ENCODE results near the gene KBTBD13. TPM values are rescaled to one million over a fixed set of nuclear protein-coding genes. Genes with fewer than 3 reads are reported as not detected.

The KBTBD13 gene
- total and polyA plus RNA-seq, 2 experiments from 2014 or later: not detected

DNA sequence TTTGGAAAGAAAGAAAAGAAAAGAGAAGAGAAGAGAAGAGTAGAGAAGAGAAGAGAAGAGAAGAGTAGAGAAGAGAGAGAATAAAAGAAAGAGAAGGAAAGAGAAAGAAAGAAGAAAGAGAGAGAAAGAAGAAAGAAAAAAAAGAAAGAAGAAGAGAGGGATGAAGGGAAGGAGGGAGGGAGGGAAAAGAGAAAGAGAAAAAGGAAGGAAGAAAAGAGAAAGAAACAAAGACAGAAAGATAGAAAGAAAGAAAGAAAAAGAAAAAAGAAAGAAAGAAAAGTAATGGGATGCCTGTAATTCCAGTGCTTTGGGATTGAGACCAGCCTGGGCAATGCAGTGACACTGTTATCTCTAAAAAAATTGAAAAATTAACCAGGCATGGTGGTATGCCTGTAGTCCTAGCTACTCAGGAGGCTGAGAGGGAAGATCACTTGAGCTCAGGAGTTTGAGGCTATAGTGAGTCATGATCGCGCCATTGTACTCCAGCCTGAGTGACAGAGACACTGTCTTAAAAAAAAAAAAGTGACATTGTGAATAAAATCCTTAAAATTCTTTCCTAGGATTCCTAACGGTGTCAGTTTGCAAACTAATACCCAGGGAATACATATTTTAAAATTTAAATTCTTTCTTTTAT lies 10.4 kb upstream of the KBTBD13 start:
- H2AFZ ChIP-seq: no peak overlapping the region
- DNase-seq (ENCODE audit: low spot score): no peak
- 0 out of 2 replicates have a peak, but pooled peaks cover 3% of the 10 kb centered on the region for H4K20me1 ChIP-seq (replicated peaks; ENCODE audit: insufficient read depth)
- no peaks in the 10 kb centered on the region for H3K79me2 ChIP-seq (replicated peaks; ENCODE audit: insufficient read depth)
- peaks cover 15% of the 10 kb centered on the region for H3K27me3 Mint-ChIP-seq (ENCODE audit: insufficient read depth, low read depth, poor library complexity)
- TF ChIP-seq CREB1 (CRISPR knock-in tag; IDR thresholded peaks at IDR 0.05; ENCODE audit: low read depth): no peak
- no peak for TF ChIP-seq EZH2phosphoT487 (IDR thresholded peaks at IDR 0.05; ENCODE audit: unreplicated experiment)
- no peak for TF ChIP-seq STAT1 (IDR thresholded peaks at IDR 0.05; ENCODE audit: unreplicated experiment)
- TF ChIP-seq ZNF331 (CRISPR knock-in tag; IDR thresholded peaks at IDR 0.05; ENCODE audit: low read depth): no peak
- TF ChIP-seq, protein P1, sequence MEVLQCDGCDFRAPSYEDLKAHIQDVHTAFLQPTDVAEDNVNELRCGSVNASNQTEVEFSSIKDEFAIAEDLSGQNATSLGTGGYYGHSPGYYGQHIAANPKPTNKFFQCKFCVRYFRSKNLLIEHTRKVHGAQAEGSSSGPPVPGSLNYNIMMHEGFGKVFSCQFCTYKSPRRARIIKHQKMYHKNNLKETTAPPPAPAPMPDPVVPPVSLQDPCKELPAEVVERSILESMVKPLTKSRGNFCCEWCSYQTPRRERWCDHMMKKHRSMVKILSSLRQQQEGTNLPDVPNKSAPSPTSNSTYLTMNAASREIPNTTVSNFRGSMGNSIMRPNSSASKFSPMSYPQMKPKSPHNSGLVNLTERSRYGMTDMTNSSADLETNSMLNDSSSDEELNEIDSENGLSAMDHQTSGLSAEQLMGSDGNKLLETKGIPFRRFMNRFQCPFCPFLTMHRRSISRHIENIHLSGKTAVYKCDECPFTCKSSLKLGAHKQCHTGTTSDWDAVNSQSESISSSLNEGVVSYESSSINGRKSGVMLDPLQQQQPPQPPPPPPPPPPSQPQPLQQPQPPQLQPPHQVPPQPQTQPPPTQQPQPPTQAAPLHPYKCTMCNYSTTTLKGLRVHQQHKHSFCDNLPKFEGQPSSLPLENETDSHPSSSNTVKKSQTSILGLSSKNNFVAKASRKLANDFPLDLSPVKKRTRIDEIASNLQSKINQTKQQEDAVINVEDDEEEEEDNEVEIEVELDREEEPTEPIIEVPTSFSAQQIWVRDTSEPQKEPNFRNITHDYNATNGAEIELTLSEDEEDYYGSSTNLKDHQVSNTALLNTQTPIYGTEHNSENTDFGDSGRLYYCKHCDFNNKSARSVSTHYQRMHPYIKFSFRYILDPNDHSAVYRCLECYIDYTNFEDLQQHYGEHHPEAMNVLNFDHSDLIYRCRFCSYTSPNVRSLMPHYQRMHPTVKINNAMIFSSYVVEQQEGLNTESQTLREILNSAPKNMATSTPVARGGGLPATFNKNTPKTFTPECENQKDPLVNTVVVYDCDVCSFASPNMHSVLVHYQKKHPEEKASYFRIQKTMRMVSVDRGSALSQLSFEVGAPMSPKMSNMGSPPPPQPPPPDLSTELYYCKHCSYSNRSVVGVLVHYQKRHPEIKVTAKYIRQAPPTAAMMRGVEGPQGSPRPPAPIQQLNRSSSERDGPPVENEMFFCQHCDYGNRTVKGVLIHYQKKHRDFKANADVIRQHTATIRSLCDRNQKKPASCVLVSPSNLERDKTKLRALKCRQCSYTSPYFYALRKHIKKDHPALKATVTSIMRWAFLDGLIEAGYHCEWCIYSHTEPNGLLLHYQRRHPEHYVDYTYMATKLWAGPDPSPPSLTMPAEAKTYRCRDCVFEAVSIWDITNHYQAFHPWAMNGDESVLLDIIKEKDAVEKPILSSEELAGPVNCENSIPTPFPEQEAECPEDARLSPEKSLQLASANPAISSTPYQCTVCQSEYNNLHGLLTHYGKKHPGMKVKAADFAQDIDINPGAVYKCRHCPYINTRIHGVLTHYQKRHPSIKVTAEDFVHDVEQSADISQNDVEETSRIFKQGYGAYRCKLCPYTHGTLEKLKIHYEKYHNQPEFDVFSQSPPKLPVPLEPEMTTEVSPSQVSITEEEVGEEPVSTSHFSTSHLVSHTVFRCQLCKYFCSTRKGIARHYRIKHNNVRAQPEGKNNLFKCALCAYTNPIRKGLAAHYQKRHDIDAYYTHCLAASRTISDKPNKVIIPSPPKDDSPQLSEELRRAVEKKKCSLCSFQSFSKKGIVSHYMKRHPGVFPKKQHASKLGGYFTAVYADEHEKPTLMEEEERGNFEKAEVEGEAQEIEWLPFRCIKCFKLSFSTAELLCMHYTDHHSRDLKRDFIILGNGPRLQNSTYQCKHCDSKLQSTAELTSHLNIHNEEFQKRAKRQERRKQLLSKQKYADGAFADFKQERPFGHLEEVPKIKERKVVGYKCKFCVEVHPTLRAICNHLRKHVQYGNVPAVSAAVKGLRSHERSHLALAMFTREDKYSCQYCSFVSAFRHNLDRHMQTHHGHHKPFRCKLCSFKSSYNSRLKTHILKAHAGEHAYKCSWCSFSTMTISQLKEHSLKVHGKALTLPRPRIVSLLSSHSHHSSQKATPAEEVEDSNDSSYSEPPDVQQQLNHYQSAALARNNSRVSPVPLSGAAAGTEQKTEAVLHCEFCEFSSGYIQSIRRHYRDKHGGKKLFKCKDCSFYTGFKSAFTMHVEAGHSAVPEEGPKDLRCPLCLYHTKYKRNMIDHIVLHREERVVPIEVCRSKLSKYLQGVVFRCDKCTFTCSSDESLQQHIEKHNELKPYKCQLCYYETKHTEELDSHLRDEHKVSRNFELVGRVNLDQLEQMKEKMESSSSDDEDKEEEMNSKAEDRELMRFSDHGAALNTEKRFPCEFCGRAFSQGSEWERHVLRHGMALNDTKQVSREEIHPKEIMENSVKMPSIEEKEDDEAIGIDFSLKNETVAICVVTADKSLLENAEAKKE (CRISPR knock-in tag; IDR thresholded peaks at IDR 0.05): no peak
- TF ChIP-seq EZH2 (IDR thresholded peaks at IDR 0.05; ENCODE audit: low read depth, unreplicated experiment): no peak
- TF ChIP-seq JUNB (IDR thresholded peaks at IDR 0.05; ENCODE audit: unreplicated experiment): no peak
- TF ChIP-seq, protein P2, sequence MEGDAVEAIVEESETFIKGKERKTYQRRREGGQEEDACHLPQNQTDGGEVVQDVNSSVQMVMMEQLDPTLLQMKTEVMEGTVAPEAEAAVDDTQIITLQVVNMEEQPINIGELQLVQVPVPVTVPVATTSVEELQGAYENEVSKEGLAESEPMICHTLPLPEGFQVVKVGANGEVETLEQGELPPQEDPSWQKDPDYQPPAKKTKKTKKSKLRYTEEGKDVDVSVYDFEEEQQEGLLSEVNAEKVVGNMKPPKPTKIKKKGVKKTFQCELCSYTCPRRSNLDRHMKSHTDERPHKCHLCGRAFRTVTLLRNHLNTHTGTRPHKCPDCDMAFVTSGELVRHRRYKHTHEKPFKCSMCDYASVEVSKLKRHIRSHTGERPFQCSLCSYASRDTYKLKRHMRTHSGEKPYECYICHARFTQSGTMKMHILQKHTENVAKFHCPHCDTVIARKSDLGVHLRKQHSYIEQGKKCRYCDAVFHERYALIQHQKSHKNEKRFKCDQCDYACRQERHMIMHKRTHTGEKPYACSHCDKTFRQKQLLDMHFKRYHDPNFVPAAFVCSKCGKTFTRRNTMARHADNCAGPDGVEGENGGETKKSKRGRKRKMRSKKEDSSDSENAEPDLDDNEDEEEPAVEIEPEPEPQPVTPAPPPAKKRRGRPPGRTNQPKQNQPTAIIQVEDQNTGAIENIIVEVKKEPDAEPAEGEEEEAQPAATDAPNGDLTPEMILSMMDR (conservative IDR thresholded peaks at IDR 0.05; ENCODE audit: low read depth in 2 of 2): no peak
- TF ChIP-seq, protein P3, sequence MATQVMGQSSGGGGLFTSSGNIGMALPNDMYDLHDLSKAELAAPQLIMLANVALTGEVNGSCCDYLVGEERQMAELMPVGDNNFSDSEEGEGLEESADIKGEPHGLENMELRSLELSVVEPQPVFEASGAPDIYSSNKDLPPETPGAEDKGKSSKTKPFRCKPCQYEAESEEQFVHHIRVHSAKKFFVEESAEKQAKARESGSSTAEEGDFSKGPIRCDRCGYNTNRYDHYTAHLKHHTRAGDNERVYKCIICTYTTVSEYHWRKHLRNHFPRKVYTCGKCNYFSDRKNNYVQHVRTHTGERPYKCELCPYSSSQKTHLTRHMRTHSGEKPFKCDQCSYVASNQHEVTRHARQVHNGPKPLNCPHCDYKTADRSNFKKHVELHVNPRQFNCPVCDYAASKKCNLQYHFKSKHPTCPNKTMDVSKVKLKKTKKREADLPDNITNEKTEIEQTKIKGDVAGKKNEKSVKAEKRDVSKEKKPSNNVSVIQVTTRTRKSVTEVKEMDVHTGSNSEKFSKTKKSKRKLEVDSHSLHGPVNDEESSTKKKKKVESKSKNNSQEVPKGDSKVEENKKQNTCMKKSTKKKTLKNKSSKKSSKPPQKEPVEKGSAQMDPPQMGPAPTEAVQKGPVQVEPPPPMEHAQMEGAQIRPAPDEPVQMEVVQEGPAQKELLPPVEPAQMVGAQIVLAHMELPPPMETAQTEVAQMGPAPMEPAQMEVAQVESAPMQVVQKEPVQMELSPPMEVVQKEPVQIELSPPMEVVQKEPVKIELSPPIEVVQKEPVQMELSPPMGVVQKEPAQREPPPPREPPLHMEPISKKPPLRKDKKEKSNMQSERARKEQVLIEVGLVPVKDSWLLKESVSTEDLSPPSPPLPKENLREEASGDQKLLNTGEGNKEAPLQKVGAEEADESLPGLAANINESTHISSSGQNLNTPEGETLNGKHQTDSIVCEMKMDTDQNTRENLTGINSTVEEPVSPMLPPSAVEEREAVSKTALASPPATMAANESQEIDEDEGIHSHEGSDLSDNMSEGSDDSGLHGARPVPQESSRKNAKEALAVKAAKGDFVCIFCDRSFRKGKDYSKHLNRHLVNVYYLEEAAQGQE (IDR thresholded peaks at IDR 0.05; ENCODE audit: unreplicated experiment): no peak
- no peak for TF ChIP-seq POLR2AphosphoS5 (IDR thresholded peaks at IDR 0.05; ENCODE audit: low read depth)
- TF ChIP-seq ZNF114 (CRISPR knock-in tag; IDR thresholded peaks at IDR 0.05): no peak
- no peak for TF ChIP-seq NANOG (IDR thresholded peaks at IDR 0.05; ENCODE audit: borderline replicate concordance)
- TF ChIP-seq, protein P4, sequence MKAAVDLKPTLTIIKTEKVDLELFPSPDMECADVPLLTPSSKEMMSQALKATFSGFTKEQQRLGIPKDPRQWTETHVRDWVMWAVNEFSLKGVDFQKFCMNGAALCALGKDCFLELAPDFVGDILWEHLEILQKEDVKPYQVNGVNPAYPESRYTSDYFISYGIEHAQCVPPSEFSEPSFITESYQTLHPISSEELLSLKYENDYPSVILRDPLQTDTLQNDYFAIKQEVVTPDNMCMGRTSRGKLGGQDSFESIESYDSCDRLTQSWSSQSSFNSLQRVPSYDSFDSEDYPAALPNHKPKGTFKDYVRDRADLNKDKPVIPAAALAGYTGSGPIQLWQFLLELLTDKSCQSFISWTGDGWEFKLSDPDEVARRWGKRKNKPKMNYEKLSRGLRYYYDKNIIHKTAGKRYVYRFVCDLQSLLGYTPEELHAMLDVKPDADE (IDR thresholded peaks at IDR 0.05): no peak
- H3K4me3 ChIP-seq: peak overlapping the region; percentile 73
- H3K4me1 Mint-ChIP-seq: peaks cover 21% of the 10 kb centered on the region
- no peaks in the 10 kb centered on the region for H3K36me3 ChIP-seq (ENCODE audit: insufficient read depth)
- H3K9me2 ChIP-seq (ENCODE audit: insufficient read depth): no peaks in the 10 kb centered on the region
- peak overlapping the region; percentile 93 for H3K4me2 ChIP-seq
- no peak for ATAC-seq
- H3K27ac ChIP-seq (ENCODE audit: low read depth): no peak overlapping the region; the same call in 1 of the 2 replicates
- H3K9me3 Mint-ChIP-seq: no peaks in the 10 kb centered on the region
- H3K27ac Mint-ChIP-seq: no peak overlapping the region
- no peak overlapping the region for H3K4me3 Mint-ChIP-seq
- H3K36me3 Mint-ChIP-seq (ENCODE audit: low read depth): no peaks in the 10 kb centered on the region; the same call in 2 of the 3 replicates
- peaks cover 11% of the 10 kb centered on the region for H3K27me3 ChIP-seq (ENCODE audit: insufficient read depth)
- peaks cover 25% of the 10 kb centered on the region for H3K4me1 ChIP-seq (ENCODE audit: insufficient read depth)
- peaks cover 5% of the 10 kb centered on the region; the same call in 1 of the 2 replicates for H3F3A ChIP-seq (replicated peaks; ENCODE audit: low read depth)
